Fibroblast of villous mesenchyme (primary cell): ENCODE data around the gene CDC25B. TPM values are rescaled to one million over a fixed set of nuclear protein-coding genes. Genes with fewer than 3 reads are reported as not detected.

Source experiments
- DNase-seq: peaks from one replicate; pipeline ENCODE4 v3.0.0-alpha.2; 2010; ENCODE audit warnings: low read depth
- H3K4me3 ChIP-seq: 2 replicates; pipeline ENCODE4 v1.5.1; 2011; ENCODE audit warnings: low read depth, mild to moderate bottlenecking, low read length
- CTCF ChIP-seq: IDR thresholded peaks from 2 replicates; pipeline ENCODE4 v1.5.1; 2012; ENCODE audit warnings: low read depth, mild to moderate bottlenecking, low read length; ENCODE audit not compliant: insufficient read depth
- total RNA-seq: library from RNA; depleted of rRNA; stranded (reverse); fragments of >200 nt; gene quantifications from 2 replicates; pipeline ENCODE4 v1.2.3, GENCODE V29; 2012

Gene CDC25B
- total RNA-seq, 1 donor, result 46.2 TPM

DNA sequence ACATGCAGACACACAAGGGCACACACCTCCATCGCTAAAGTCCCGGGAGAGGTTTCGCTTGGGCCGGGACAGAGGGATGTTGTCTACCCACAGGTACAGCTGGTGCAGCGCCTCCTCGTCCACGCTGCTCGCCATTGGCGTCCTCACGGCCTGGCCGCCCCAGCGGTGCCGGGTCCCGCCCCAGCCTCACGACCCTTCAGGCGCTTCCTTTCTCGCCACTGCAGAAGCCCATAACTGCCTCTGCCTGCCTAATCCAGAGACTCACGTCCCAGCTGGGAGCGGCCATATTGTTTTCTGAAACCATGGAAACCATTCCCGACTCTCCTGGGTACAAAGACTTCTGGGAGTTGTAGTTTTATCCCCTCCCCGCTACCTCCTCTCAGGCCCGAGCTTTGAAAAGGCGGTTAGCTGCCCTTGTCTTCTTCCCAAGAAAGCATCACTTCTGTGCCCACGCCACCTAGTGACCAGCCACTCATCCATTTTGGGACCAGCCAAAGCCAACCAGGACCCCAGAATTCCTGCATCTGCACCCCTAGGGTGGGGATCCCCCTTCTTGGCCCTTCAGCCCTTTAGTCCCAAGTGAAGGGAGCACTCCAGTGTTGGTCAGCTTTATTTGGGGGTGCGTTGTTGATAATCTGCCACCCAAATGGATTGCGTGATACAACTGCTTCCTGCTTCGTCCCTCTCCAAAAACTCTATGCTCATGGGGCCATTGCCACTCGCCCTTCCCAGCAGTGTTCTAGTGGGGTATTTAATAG is 14.8 kb upstream of the CDC25B start, which contains the start of gene SPEF1:
TSS of gene SPEF1 (minus strand) at position 296 of the 758 bp plus-strand sequence. CDS start at position 135, 161 bp downstream.
- peak; percentile 94 for DNase-seq
- peak; percentile 52 for TF ChIP-seq CTCF
- peak within 1 kb of the TSS; percentile 48 for H3K4me3 ChIP-seq

- TF ChIP-seq CTCF, result no peak
- H3K4me3 ChIP-seq, result no peak overlapping the region
- no peak for DNase-seq
Observed at GRCh38 chr20:3782597-3782996, 13.5 kb upstream of the CDC25B start.

DNA sequence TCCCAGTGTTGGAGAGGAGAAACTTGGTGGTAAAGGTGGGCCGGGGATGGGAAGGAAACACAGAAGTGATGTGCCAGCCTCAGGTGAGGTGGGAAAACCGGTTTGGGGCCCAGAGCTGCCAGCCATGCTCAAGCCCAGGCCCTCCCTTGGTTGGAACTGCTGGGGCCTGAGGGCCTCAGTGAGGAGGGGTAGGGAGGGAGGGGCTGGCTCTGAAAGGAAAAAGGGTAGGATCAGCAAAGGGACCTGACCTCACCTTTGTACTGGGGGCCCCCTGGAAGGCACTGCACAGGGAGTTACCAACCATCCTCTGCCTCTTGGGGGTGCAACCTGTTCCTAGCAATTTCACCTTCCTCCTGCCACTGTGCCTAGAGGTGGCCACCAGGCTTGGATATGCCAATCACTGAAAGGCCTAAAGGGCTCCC is 13.0 kb upstream of the CDC25B start:
- no peak for TF ChIP-seq CTCF
- no peak for DNase-seq
- no peak overlapping the region for H3K4me3 ChIP-seq

- TF ChIP-seq CTCF, result no peak
- H3K4me3 ChIP-seq, result no peak overlapping the region
- DNase-seq, result no peak
Observed at GRCh38 chr20:3783511-3784195, 12.5 kb upstream of the CDC25B start.

GRCh38 chr20:3784216-3784853 is 11.8 kb upstream of the CDC25B start:
- no peak for DNase-seq
- peak overlapping the region; percentile 74 for H3K4me3 ChIP-seq
- no peak for TF ChIP-seq CTCF

DNA sequence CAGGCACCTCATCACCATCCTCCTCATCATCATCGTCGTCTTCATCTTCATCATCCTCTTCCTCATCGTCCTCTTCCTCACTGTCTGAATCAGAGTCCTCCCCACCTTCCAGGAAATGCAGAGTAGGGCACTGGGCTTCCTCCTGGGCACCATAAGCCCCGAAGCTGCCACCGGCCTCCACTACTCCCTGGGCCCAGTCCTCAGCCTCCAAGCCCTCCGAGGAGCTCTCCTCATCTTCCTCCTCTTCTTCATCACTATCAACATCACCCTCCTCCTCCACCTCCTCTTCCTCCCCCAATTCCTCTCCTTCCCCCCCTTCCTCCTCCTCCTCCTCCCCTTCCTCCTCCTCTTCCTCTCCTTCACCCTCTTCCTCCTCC is 11.3 kb upstream of the CDC25B start:
- TF ChIP-seq CTCF, result no peak
- DNase-seq, result no peak
- peak overlapping the region; percentile 74 for H3K4me3 ChIP-seq
